Left kidney (tissue), 1 donor: ENCODE results near the gene RALA. TPM values are rescaled to one million over a fixed set of nuclear protein-coding genes. Genes with fewer than 3 reads are reported as not detected.

Experiments
- polyA plus RNA-seq: library from polyadenylated mRNA; unstranded; fragments of 120-200 nt; gene quantifications from one replicate; pipeline ENCODE4 v1.2.1, GENCODE V29; 2013; ENCODE audit not compliant: insufficient read length

RALA gene
- polyA plus RNA-seq, 1 donor, result 73.4 TPM

Other genes with a start within 250 kb of the RALA start
- 50.3 TPM for gene YAE1, start 57.2 kb upstream of the RALA start, polyA plus RNA-seq